ENCODE results near the gene TYRP1.

Gene TYRP1

GRCh38 chr9:12739014-12739652 is 45.9 kb downstream of the TYRP1 start:
- DNase-seq = no peak

- DNase-seq = no peak
These were observed 47.7 kb downstream of the TYRP1 start for GRCh38 chr9:12740845-12741244.

- DNase-seq = no peak
These were observed 54.8 kb downstream of the TYRP1 start for GRCh38 chr9:12748016-12748415.

- no peak for DNase-seq
These were observed 55.8 kb downstream of the TYRP1 start for GRCh38 chr9:12748954-12749353.

- no peak for DNase-seq
These were observed 60.7 kb downstream of the TYRP1 start for GRCh38 chr9:12753931-12754330.

GRCh38 chr9:12759761-12760160 is 66.6 kb downstream of the TYRP1 start:
- DNase-seq = peak; percentile 35
